ENCODE data around the gene LARGE2.
A peak's percentile ranks its signal among the peaks of the same experiment; 100 is the strongest.

Gene LARGE2

GRCh38 chr11:45918331-45918941 lies 4.0 kb upstream of the LARGE2 start:
- ChIA-PET POLR2A (interaction anchor here (1.0 kb wide), 1 partner anchor 9 kb away, joined by 3 read pairs; no protein-coding TSS in a partner anchor), CTCF (interaction anchor here (0.9 to 2.6 kb wide), 3 partner anchors 27 to 199 kb away, joined by 3 to 5 read pairs (median 3); no protein-coding TSS in a partner anchor)
- no peak for TF ChIP-seq CTCF (IDR thresholded peaks at IDR 0.05; ENCODE audit: control extremely low read depth, extremely low read depth, low read depth, missing control alignments)
- DNase-seq (ENCODE audit: extremely low spot score), result peak; percentile 86

GRCh38 chr11:45918962-45919675 lies 3.3 kb upstream of the LARGE2 start:
- ChIA-PET CTCF (interaction anchor here (2.6 kb wide), 1 partner anchor 199 kb away, joined by 5 read pairs; no protein-coding TSS in a partner anchor), POLR2A (no interaction called here)
- no peak for DNase-seq (ENCODE audit: extremely low spot score)
- TF ChIP-seq CTCF (IDR thresholded peaks at IDR 0.05; ENCODE audit: control extremely low read depth, extremely low read depth, low read depth, missing control alignments), result no peak

- TF ChIP-seq CTCF (IDR thresholded peaks at IDR 0.05; ENCODE audit: control extremely low read depth, extremely low read depth, low read depth, missing control alignments), result no peak
- no peak for DNase-seq (ENCODE audit: extremely low spot score)
- POLR2A ChIA-PET, result no interaction called here
- CTCF ChIA-PET, result interaction anchor here (1.6 kb wide), 1 partner anchor 45 kb away, joined by 5 read pairs; no protein-coding TSS in a partner anchor
Measured at GRCh38 chr11:45919806-45920530, 2.5 kb upstream of the LARGE2 start.

GRCh38 chr11:45920531-45921477 lies 1.7 kb upstream of the LARGE2 start:
- ChIA-PET POLR2A (no interaction called here), CTCF (interaction anchor here (1.6 kb wide), 2 partner anchors 9 to 44 kb away, joined by 5 to 6 read pairs; no protein-coding TSS in a partner anchor)
- no peak for TF ChIP-seq CTCF (IDR thresholded peaks at IDR 0.05; ENCODE audit: control extremely low read depth, extremely low read depth, low read depth, missing control alignments)
- no peak for DNase-seq (ENCODE audit: extremely low spot score)

- TF ChIP-seq CTCF (IDR thresholded peaks at IDR 0.05; ENCODE audit: control extremely low read depth, extremely low read depth, low read depth, missing control alignments), result no peak
- CTCF ChIA-PET, result interaction anchor here (1.1 to 1.6 kb wide), 3 partner anchors 8 to 150 kb away, joined by 3 to 6 read pairs (median 5); no protein-coding TSS in a partner anchor
- DNase-seq (ENCODE audit: extremely low spot score), result no peak
Measured at GRCh38 chr11:45921561-45922424, 663 bp upstream of the LARGE2 start.

More at GRCh38 chr11:45921561-45922424, 663 bp upstream of the LARGE2 start:
- POLR2A ChIA-PET, result no interaction called here
